ENCODE data around the gene L3MBTL4.
A peak's percentile ranks its signal among the peaks of the same experiment; 100 is the strongest.
"Not testable (repeated sequence)": the region's sequence is repeated elsewhere in the genome, so short reads cannot be mapped to it uniquely, and the experiment has no call there.

Gene L3MBTL4

DNA sequence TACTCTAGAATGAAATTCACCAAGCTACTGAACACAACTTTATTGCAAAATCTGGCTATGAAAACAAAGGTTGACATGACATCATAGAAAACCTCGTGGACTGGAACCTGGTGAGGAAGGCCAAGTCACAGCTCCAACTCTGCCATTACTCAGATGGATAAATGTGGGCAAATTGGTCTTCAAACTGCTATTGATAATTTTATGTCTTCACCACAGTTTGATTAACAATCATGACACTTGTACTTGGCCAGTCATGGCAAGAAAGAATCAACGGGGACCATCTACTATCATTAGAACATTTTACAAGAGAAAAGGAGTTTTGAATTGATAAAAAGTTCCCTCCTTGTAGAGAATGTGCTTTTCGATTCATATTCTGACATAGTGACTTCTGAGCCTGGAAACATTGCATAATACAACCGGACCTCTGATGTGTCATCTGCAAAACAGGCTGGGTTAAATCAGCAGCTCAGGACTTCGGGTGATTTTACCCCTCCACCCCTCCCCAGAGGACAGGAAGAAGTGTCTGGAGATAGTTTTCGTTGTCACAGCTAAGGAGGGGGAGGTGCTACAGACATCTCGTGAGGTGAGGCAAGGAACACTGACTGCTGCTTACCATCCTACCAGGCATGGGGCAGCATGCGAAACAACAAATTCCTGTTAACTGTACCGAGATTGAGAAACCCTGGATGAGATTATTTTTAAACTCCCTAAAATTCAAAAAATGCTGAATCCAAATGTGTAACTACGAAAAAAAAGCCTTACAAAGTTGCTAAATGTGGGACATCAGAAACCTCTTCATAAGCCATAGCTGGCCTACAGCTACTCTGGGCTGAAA, 8.4 kb downstream of the L3MBTL4 start:
- DNase-seq = no peak

DNA sequence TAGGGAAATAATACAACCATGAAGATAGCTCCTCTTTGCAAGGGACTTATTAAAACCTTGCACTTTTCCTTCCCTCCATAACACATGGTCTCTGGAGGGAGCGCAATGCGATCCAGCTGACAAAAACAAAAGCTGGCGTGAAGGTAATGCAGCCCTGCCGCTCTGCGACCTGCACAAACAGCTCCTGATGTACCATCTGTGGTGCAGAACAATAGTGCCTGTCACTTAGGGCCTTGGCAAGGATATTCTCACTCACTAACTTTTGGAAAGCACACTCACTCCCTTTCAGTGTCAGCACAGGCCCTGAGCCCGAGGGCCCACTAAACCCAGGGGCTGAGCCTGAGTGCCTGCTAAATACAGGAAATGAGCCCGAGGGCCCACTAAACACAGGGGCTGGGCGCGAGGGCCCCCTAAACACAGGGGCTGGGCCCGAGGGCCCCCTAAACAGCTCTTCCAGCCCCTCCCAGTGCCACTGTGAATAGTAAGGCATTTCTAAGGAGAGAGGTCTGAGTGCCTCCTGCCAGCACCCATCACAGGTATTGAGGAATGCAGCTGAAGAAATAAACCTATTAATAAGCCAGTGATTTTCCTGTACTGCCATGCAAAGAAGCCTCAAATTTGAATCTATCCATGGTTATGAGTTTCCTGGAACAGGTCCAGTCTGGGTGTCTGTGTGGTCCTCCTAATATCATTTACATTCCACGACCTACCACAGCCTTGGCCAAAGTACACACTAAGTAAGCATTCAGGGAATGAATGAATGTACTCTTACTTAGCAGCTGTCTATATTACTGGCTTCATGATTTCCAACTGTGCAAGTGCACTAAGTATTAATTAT, 9.3 kb downstream of the L3MBTL4 start:
- no peak for DNase-seq

DNA sequence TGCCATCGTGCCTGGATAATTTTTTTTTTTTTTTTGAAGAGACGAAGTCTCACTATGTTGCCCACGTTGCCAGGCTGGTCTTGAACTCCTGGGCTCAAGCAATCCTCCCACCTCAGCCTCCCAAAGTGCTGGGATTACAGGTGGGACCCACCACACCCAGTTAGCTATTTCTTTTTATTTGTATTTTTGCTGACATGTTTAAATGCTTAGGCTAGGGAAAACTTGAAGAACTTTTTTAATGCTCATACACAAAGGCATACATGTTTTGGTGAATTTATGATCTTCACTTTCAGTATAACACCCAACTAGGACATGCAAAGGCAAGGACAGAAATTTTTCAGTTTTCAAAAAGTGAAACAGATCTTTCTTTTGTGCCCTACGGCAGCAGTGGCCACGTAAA, 9.9 kb downstream of the L3MBTL4 start:
- DNase-seq = no peak

DNA sequence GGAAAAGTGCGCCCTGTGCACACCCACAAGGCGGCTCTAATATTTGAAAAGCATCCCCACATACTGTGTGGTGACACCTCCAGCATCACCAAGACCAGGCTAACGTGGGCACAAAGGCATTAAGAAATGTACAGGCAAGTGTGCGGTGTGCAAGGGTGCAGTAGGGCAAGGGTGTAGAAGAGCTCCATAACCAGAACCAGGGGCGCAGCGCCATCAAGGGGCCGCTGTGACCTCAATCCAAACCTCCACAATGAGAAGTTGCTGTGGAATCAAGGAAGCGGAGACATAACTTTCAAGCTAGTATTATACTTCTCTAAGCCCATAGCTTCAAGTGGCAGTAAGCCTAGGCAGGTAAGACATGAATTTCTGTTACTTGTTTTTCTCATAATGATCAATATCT, 13.0 kb downstream of the L3MBTL4 start:
- no peak for DNase-seq

DNA sequence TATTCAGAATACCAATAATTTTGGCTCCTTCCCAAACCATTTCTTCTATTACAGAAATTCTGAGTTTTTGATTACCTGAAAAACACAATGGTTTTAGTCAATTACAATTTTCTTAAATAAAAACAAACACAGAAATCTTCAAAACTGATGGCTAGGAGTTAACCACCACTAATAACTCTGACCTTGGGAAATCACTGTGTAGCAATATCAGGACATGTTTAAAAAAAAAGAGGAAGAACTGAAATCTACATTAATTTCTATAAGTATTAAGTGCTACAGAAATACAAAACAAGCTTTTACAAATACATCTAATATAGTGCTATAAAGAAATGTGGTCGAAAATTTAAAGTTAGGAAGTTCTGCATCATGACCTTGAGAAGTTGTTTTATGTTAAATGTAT, 14.9 kb downstream of the L3MBTL4 start:
- DNase-seq = no peak

DNA sequence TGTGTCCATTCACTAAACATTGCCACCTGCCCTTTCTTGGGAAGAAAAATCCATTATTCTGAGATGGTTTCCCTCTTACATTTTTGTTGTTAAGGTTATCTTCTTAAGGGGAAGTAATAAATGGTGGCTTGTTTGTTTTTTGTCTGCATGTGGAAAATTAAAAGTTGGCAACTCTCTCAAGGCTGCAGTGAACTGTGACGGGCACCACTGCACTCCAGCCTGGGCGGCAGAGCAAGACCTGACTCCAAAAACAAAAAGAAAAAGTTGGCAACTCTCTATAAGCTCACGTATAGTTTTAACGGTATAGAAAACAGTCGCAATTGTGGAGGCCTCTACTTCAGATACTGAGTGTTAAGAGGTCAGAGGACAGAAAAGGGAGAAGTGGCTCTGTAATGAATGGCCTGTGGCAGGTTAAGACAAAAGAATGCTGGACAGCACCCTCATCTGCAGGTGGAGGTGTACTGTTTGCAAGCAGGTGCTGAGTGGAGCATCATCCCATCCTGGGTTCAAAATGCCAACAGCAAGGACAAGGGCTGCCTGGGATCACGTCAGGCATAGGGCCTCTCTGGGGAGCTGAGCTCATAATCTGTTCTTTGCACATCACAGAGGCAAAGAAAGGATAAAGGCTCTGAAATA, 16.7 kb downstream of the L3MBTL4 start:
- no peak for DNase-seq

DNA sequence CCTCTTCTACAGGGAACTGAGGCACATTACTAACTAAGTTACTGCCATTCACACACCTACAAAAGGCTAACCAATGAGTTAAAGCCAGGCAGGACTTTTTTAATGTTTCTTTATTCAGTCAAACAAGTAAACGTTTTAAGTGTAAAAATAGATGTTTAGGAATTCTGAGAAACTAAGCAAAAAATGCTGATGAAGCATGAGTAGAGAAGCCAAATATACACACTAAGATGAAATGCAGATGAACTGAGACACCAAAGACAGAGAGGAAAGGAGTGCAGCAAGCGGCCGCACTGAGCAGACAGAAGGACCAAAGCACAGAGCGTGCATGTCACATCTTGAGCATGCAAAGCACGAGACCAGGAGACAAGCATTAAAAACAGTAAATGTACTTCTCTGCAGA, 17.9 kb downstream of the L3MBTL4 start:
- no peak for DNase-seq

DNA sequence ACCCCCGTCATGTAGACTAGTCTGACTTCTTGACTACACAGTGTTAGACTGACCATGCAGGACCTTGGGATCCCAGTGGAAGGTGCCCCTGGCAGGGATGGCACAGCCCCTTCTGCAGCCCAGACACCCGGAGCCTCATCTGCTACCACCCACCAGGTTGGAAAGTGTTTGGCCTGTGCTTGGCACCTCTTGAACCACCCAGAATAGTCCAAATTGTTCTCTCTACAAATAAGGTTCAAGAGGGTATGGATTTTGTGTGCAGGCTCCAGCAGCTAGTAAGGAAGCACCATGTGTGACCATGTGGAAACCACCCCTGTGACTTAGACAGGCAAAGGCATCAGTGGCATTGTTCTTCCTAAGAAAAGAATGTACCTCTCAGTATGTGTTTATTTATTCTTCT, 18.4 kb downstream of the L3MBTL4 start:
- DNase-seq = no peak

DNA sequence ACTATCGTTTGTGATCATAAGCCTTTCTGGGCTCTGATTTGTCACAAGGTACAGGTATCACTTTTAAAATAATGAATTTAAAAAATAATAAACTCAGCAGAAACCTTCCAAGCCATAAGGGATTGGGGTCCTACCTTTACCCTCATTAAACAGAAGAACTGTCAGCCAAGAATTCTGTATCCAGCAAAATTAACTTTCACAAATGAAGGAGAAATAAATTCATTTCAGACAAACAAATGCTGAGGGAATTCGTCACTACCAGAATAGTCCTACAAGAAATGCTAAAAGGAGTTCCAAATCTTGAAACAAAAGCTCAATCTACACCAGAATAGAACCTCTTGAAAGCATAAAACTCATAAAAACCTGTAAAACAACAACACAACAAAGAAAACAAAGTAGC, 25.7 kb downstream of the L3MBTL4 start:
- no peak for DNase-seq

DNA sequence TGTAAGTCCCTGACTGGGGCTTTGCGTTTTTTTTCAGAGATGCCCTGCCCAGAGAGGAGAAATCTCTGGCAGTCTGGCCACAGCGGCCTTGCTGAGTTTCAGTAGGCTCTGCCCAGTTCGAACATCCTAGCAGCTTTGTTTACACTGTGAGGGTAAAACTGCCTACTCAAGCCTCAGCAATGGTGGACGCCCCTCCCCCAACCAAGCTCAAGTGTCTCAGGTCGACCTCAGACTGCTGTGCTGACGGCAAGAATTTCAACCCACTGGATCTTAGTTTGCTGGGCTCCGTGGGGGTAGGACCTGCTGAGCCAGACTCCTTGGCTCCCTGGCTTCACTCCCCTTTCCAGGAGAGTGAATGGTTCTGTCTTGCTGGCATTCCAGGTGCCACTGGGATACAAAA, 31.7 kb downstream of the L3MBTL4 start:
- DNase-seq = no peak

DNA sequence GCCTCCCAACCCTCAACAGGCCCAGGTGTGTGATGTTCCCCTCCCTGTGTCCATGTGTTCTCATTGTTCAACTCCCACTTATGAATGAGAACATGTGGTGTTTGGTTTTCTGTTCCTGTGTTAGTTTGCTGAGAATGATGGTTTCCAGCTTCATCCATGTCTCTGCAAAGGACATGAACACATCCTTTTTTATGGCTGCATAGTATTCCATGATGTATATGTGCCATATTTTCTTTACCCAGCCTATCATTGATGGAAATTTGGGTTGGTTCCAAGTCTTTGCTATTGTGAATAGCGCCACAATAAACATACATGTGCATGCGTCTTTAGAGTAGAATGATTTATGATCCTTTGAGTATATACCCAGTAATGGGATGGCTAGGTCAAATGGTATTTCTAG, 37.2 kb downstream of the L3MBTL4 start:
- DNase-seq = not testable (repeated sequence)

DNA sequence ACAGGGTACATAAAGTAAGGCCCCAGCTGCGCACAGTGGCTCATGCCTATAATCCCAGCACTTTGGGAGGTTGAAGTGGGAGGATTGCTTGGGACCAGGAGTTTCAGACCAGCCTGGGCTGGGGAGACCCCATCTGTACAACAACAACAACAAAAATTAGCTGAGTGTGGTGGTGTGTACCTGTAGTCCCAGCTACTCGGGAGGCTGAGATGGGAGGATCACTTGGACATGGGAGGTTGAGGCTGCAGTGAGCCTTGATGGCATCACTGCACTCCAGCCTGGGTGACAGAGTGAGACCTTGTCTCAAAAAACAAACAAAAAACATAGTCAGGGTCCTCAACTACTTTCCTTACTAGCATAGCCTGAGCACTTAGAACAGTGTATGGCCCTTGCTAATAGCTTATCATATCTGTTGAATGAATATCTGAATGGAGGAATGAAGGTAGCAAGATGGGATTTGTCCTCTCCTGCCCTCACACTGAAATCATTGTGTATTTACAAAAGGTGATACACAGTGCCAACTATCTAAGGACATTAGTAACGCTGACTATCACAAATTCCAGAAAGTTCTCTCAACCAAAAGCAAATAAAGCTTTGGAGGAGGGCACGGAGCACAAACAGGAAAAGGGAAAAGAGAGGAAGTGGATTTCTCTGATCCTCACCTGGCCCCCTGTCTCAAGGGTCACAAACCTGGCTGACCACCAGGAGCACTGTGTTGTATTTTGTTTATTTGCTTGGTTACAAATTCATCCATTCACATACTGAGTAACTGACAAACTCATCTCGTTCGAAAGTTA, 38.1 kb downstream of the L3MBTL4 start:
- DNase-seq = no peak

DNA sequence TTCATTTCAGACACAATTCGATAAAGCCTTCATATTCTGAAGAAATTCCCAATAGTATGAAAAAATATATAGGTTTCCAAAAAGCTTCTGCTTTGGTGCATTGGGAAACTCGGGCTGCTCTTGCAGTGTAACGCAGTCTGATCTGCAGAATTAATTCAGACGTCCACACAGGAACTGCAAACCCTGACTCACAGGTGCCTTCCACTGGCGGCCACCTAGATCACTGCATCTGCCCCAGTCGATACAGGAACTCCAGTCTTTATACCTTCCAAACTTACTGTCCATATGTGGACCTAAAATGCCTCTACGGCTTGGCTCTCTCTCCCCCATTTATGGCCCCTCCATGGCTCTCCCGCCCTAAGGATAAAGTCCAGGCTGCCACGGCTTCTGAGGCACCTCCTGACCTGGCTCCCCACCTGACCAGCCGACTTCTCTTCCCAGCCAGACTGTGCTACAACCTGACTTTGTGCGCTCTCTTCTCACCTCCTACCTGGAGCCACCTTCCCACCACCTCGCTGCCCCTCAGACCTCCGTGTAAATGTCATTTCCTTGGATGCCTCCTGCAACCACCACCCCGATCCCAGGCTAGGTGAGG, 39.7 kb downstream of the L3MBTL4 start:
- DNase-seq = no peak

DNA sequence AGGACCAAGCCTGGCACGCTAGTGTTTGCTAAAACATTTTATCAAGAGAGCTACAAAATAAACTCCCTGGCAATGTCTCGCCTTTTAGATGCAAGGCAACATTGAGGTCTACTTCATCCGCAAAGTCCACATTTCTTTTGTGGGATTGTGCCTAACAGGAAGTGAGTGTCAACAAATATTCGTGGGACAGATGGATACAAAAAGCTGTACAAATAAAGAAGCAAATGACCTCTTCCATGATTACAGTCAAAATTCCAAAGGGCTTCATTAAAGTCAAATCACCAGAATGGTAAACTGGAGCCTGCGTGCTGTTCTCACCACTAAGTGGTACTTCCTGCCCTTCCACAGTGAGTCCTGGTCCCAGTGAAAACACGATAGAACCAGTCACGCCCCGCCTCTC, 40.4 kb downstream of the L3MBTL4 start:
- no peak for DNase-seq

DNA sequence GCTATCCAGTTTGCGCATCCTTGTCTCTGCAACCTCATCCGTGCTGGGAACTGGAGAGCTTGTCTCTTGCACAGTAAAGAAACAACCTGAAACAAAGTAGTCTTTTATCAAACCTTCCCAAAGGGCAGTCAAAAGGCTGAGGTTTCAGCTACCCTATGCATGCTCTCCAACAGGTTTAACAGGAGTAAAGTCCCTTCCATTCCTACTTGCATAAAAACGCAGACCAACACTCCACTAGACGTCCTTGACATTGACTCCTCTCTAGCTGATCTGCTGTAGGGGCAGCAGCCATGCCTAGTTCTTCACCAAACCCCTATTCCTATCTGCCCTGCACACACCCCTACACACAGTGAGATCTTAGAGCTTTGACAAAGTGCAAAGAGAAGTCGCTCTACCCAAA, 41.5 kb downstream of the L3MBTL4 start:
- no peak for DNase-seq

DNA sequence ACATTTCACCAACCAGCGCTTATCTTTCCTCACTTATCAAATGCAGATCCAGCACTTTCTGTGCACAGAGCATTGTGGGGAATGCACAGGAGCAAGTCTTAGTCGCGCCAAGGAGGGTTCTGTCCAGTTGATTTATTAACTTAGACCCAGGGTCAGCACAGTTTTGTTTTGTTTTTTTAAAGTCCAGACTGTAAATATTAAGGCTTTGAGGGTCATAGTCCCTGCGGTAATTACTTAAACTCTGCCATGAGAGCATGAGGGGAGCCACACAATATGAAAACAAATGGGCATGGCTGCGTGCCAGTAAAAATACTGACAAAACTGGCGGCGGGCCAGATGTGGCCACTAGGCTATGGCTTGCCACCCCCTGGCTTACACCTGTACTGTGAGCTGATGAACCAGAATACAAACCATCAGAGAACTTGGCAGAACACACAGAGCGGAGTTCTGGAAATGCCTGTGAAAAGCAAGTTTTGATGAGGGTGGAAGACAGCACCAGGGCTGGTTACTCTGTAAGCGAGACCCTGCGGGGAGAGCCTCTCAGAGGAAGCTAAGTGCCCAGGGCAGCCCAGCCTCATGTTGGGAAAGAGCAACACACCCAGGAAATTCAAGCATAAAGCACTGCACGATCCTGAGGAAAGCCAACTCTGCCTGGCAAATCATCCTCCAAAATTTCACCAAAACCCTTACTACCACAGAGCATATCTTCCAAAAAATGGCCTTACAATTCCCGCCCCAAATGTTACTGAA, 43.6 kb downstream of the L3MBTL4 start:
- no peak for DNase-seq

DNA sequence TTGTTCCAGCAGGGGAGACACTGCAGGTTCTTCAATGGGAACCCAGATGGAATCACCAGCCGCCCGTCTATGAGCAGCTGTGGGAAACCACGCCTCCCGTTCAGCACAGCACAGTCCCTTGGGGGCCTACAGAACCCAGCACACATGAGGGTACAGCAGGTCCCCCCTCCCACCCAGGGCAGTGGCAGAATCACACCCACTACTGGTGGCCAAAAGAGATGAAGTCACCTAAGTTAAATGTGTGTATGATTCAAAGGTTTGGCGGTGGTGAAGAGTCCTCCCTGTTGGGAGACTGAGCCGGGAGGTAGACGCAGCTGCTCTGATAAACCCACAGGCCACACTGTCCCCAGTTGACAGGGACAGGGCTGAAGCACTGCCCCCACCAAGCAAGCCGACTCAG, 44.3 kb downstream of the L3MBTL4 start:
- peak; percentile 75 for DNase-seq

DNA sequence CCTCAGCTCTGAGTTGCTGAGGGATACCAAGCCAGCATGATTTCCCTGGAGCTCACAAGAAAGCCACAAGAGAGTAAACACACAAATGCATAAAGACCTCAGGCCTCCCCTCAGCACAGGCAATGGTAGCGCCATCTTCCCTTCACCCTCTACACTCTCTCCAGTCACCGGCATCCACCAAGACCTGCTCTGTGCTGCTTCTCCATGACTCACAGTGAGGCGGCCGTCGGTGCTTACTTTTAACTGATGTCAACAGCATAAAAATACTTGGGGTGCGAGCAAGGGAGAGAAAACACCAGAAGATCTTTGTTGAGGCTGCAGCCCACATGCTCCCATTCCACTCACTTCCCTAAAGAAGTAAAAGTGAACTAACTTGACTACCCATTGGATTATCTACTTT, 46.7 kb downstream of the L3MBTL4 start:
- no peak for DNase-seq

DNA sequence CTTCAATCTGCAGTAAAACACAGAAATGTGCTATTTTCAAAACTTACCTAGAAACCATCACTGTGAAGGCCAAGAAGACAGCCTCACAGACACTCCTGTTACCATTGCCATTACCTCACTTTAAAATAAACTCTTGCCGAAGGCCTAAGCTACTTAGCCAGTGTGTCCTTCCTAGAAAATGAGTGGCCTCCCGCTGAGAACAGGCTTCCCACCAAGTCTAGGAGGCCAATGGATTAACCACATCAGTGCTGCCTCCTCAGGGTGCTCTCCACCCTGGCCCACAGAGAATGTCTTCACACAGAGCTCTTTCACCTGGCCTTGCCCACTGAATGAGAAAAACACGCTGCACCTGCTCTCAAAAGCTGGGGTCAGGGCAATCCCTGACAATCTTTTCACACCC, 47.5 kb downstream of the L3MBTL4 start:
- DNase-seq = no peak

DNA sequence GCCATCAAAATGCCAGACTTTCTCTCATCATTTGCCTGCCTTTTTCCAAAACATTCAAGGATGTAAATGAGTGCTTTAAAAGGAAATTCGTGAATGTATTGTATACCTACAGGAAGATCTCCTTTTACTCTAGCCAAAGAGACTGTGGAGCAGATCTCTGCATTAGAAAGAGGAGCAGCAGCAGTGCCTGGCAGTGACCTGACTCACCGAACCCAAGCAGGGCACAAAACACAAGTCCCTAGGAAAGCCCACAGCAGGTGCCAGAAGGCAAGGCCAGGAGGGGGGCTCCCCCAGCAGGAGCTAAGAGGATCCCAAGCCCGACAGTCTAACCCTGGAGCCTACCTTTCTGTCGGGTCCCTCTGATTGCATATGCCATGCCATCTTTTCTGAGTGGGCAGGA, 47.9 kb downstream of the L3MBTL4 start:
- no peak for DNase-seq

DNA sequence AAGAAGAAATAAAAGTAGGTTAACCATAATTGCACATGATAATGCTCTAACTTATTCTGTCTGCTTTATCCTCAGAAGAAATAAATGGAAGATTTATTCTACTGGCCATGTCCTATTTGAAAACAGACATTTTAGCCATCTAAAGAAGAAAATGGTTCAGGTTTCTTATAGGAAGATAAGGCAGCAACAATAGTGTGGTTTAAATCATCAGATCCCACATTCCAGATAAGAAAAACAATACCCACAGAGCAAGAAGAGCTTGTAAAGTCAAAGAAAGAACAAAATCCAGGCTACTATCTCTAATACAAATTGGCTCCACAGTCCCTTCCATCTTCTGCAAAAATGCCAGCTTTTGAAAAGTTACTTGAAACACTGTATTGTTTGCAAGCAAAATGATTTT, 49.3 kb downstream of the L3MBTL4 start:
- DNase-seq = no peak

DNA sequence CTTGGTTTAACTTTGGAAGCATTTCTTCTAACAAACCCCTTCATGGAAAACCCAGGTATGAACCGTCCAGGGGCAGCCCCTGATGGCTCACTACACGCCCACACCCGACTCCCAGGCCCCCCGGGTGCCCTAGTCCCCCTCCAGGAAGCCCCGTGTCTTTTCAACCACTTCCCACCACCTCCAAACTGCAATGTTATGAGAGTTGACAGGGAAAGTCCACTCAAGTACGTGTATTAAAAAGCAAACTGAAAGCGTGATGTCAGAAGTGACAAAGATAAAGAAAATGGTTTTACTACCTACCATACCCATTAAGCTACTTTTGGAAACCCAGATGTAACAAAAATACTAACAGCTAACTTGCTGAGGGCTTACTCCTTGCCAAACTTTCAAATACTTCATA, 51.5 kb downstream of the L3MBTL4 start:
- DNase-seq = no peak
